WI38 (cell line): ENCODE measurements around the gene GALNT13.

Experiments
- H3K4me3 ChIP-seq: 2 replicates; pipeline ENCODE4 v1.5.1; 2011; ENCODE audit warnings: low read depth, mild to moderate bottlenecking, control low read depth, low read length
- CTCF ChIP-seq: IDR thresholded peaks from 2 replicates; pipeline ENCODE4 v1.5.1; 2012; ENCODE audit warnings: low read depth, mild to moderate bottlenecking, control low read depth, low read length

The GALNT13 gene

GRCh38 chr2:154097833-154098398 lies 226.2 kb downstream of the GALNT13 start:
- no peak for TF ChIP-seq CTCF
- no peak overlapping the region for H3K4me3 ChIP-seq

GRCh38 chr2:154120706-154121105 lies 249.0 kb downstream of the GALNT13 start:
- TF ChIP-seq CTCF, result no peak
- no peak overlapping the region for H3K4me3 ChIP-seq

- H3K4me3 ChIP-seq, result no peak overlapping the region
- TF ChIP-seq CTCF, result no peak
Measured at GRCh38 chr2:154125891-154126290, 254.2 kb downstream of the GALNT13 start.

GRCh38 chr2:154130821-154131220 lies 259.1 kb downstream of the GALNT13 start:
- TF ChIP-seq CTCF, result no peak
- H3K4me3 ChIP-seq, result no peak overlapping the region

GRCh38 chr2:154132827-154133226 lies 261.1 kb downstream of the GALNT13 start:
- H3K4me3 ChIP-seq, result no peak overlapping the region
- TF ChIP-seq CTCF, result no peak

- TF ChIP-seq CTCF, result no peak
Measured at GRCh38 chr2:154133823-154134222, 262.1 kb downstream of the GALNT13 start.

GRCh38 chr2:154140249-154141025 lies 268.7 kb downstream of the GALNT13 start:
- no peak for TF ChIP-seq CTCF
- no peak overlapping the region for H3K4me3 ChIP-seq

More at GRCh38 chr2:154133823-154134222, 262.1 kb downstream of the GALNT13 start:
- no peak overlapping the region for H3K4me3 ChIP-seq
